HG03095 (cell line): ENCODE results near the gene PITPNC1.
"Not testable (repeated sequence)": the region's sequence is repeated elsewhere in the genome, so short reads cannot be mapped to it uniquely, and the experiment has no call there.

Experiments
- ATAC-seq: cut with Tn5 transposase; IDR thresholded peaks from one replicate; pipeline ENCODE4 v1.9.1; 2021; ENCODE audit warnings: moderate library complexity; ENCODE audit not compliant: unreplicated experiment

Gene PITPNC1

GRCh38 chr17:67430515-67430914, 53.4 kb downstream of the PITPNC1 start:
- not testable (repeated sequence) for ATAC-seq

GRCh38 chr17:67431249-67432015, 54.4 kb downstream of the PITPNC1 start:
- no peak for ATAC-seq

- no peak for ATAC-seq
These were observed 56.3 kb downstream of the PITPNC1 start for GRCh38 chr17:67433248-67433924.

- ATAC-seq = no peak
These were observed 57.0 kb downstream of the PITPNC1 start for GRCh38 chr17:67434061-67434525.

- ATAC-seq = no peak
These were observed 58.0 kb downstream of the PITPNC1 start for GRCh38 chr17:67435122-67435521.

- ATAC-seq = no peak
These were observed 58.7 kb downstream of the PITPNC1 start for GRCh38 chr17:67435786-67436185.

- ATAC-seq = no peak
These were observed 59.2 kb downstream of the PITPNC1 start for GRCh38 chr17:67436233-67436632.

- ATAC-seq = no peak
These were observed 61.6 kb downstream of the PITPNC1 start for GRCh38 chr17:67438667-67439066.

GRCh38 chr17:67439269-67439668, 62.2 kb downstream of the PITPNC1 start:
- no peak for ATAC-seq

- no peak for ATAC-seq
These were observed 63.4 kb downstream of the PITPNC1 start for GRCh38 chr17:67440277-67441051.

- no peak for ATAC-seq
These were observed 64.2 kb downstream of the PITPNC1 start for GRCh38 chr17:67441052-67441895.

GRCh38 chr17:67441896-67442219, 64.8 kb downstream of the PITPNC1 start:
- ATAC-seq = no peak

- ATAC-seq = no peak
These were observed 65.9 kb downstream of the PITPNC1 start for GRCh38 chr17:67442787-67443624.

- ATAC-seq = no peak
These were observed 67.0 kb downstream of the PITPNC1 start for GRCh38 chr17:67443931-67444595.

- no peak for ATAC-seq
These were observed 71.4 kb downstream of the PITPNC1 start for GRCh38 chr17:67448449-67448848.

- ATAC-seq = no peak
These were observed 72.0 kb downstream of the PITPNC1 start for GRCh38 chr17:67449065-67449464.

- no peak for ATAC-seq
These were observed 73.0 kb downstream of the PITPNC1 start for GRCh38 chr17:67449845-67450755.
